Measurements from ENCODE around the gene SNRPA.
"Not testable (repeated sequence)": the region's sequence is repeated elsewhere in the genome, so short reads cannot be mapped to it uniquely, and the experiment has no call there.

The SNRPA gene

GRCh38 chr19:40756502-40757110 lies 5.6 kb downstream of the SNRPA start:
- no peak for DNase-seq (ENCODE audit: low read depth)
- no peak for TF ChIP-seq CTCF (IDR thresholded peaks at IDR 0.05; ENCODE audit: control insufficient read depth, extremely low read depth, insufficient read depth)
- no peak overlapping the region for H3K4me3 ChIP-seq (ENCODE audit: low read depth, low read length)

DNA sequence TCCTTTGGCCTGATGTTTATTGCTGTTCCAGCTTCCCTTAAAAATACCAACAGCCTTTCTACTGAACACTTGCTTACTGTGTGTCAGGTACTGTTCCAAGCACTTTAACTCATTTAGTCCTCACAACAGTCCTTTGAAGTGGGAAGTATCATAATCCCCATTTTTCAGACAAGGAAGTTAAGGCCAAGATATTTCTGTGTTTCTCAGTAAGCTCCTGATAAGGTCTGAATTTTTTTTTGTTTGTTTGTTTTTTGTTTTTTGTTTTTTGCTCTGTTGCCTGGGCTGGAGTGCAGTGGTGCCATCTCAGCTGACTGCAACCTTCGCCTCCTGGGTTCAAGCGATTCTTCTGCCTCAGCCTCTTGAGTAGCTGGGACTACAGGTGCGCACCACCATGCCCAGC lies 7.5 kb downstream of the SNRPA start:
- DNase-seq (ENCODE audit: low read depth): no peak
- no peak overlapping the region for H3K4me3 ChIP-seq (ENCODE audit: low read depth, low read length)
- no peak for TF ChIP-seq CTCF (IDR thresholded peaks at IDR 0.05; ENCODE audit: control insufficient read depth, extremely low read depth, insufficient read depth)

- no peak for DNase-seq (ENCODE audit: low read depth)
- no peak overlapping the region for H3K4me3 ChIP-seq (ENCODE audit: low read depth, low read length)
- no peak for TF ChIP-seq CTCF (IDR thresholded peaks at IDR 0.05; ENCODE audit: control insufficient read depth, extremely low read depth, insufficient read depth)
Observed at GRCh38 chr19:40759352-40759751, 8.3 kb downstream of the SNRPA start.

GRCh38 chr19:40762754-40763470 lies 11.9 kb downstream of the SNRPA start:
- no peak overlapping the region for H3K4me3 ChIP-seq (ENCODE audit: low read depth, low read length)
- DNase-seq (ENCODE audit: low read depth): no peak
- no peak for TF ChIP-seq CTCF (IDR thresholded peaks at IDR 0.05; ENCODE audit: control insufficient read depth, extremely low read depth, insufficient read depth)

DNA sequence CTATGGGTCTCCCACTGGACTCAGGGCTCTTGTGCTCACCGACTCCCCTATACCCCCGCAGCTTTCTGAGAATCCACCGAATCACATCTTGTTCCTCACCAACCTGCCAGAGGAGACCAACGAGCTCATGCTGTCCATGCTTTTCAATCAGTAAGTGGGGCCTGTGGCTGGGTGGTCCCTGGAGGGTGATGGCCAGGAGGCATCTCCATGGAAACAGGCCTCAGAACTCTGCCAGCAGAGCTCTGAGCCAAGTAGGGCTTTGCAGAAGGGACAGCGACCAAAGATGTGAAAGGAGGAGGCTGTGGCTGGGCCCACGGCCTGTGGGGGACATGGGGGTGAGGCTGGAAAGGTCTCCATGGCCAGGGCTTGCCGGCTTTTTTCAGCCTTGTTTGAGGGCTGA lies 12.5 kb downstream of the SNRPA start:
- no peak for DNase-seq (ENCODE audit: low read depth)
- TF ChIP-seq CTCF (IDR thresholded peaks at IDR 0.05; ENCODE audit: control insufficient read depth, extremely low read depth, insufficient read depth): no peak
- H3K4me3 ChIP-seq (ENCODE audit: low read depth, low read length): no peak overlapping the region

- no peak overlapping the region for H3K4me3 ChIP-seq (ENCODE audit: low read depth, low read length)
- DNase-seq (ENCODE audit: low read depth): no peak
- no peak for TF ChIP-seq CTCF (IDR thresholded peaks at IDR 0.05; ENCODE audit: control insufficient read depth, extremely low read depth, insufficient read depth)
Observed at GRCh38 chr19:40763963-40764362, 13.0 kb downstream of the SNRPA start.

- DNase-seq (ENCODE audit: low read depth); H3K4me3 ChIP-seq (ENCODE audit: low read depth, low read length): not testable (repeated sequence)
Observed at GRCh38 chr19:40766385-40766784, 15.4 kb downstream of the SNRPA start.
